Activated CD4-positive, CD25-positive, alpha-beta regulatory T cell treated with anti-CD3 and anti-CD28 coated beads, Interleukin-2, amount 50 U/mL, for 24 hours (primary cell): ENCODE measurements around the gene AVP.
"Not testable (repeated sequence)": the region's sequence is repeated elsewhere in the genome, so short reads cannot be mapped to it uniquely, and the experiment has no call there.

Experiments used
- ATAC-seq, 2 donors: fragments of 150-1000 bp; cut with Tn5 transposase; one replicate each; pipeline ENCODE4 v1.10.0; 2021; ENCODE audit warnings: mild to moderate bottlenecking in 1 of 2, moderate library complexity in 1 of 2

Gene AVP

DNA sequence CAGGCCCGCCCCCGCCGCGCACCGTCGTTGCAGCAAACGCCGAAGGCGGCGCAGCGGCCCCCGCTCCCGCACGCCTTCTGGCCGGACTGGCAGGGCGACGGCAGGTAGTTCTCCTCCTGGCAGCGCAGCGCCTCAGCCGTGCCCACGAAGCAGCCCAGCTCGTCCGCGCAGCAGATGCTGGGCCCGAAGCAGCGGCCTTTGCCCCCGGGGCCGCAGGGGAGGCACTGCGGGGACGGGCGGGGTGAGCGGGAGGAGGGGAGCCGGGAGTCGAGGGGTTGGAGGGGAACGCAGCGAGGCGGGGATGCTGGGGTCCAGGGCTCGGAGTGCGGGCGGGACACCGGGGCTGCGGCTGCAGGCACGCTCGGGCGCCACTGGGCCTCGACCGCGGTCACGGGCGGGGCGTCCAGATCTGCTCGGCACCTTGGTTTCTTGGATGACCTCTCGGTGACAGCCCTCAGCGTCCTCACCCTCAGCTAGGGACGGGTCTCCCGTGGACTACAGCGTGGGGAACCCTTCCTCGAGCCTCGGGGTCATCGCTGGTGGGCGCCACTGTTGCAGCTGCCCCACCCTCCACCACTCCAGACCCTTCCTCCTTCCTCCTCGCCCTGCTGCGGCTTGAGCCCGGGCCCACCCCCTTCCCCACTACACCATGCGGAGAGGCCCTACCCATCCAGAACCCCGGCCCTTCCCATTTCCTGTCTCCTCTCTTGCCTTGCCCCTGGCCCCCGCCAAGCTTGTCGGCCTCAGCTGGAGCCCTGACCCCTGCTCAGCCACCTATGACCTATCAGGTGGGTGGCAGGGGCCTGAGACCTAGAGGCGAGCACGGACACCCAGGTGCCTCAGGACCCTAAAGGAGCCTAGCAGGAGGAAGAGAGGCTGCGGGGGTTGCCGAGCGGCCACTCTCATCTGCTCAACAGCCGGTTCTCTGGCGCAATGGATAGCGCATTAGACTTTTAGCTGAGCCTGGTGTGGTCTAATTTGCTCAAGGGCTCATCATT lies 1.3 kb downstream of the AVP start:
- ATAC-seq = peak; percentile 18 to 42

DNA sequence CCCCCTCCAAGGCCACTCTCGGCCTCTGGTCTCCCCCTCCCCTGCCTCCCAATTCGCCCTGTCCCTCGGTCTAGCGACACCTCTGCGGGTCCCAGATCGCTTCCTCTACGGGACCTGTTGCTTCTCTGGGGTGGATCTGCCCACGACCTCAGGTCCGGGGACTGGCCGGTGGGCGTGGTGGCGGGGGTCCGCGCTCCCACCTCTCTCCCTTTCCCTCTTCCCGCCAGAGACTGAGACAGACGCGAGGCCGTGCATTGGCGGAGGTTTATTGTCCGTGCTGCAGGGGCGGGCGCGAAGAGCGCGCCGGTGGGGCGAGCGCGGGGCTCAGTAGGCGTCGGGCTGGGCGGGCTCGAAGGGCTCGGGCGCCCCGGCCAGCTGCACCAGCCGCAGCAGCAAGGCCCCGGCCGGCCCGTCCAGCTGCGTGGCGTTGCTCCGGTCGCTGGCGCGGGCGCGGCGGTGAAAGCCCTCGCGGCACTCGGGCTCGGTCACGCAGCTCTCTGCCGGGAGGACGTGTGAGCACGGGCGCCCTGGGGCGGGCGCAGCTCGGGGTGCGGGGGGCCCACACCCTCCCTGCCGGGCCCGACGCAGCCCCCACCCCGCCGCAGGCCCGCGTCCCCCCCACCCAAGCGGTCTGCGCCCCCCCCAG lies 2.1 kb downstream of the AVP start:
- ATAC-seq = peak; percentile 36 to 53

DNA sequence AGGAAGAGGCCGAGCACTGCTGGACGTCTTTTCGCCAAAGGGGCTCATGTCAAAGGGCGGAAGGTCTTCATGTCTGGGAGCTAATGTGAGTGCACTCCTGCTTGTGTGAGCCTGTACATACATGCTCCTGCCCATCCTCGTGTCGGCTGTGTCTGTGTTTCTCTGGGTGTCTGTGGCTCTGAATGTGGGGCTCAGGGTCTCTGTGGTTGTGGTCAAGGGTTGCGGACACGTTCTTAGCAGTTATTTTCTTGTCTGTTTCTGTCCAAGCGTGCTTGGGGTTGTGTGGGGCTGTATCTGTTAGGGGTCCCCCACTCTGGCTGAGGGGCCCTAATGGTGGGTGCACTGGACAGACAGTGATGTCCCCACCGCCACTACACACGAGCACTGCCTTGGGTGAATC lies 2.9 kb downstream of the AVP start:
- ATAC-seq = no peak

DNA sequence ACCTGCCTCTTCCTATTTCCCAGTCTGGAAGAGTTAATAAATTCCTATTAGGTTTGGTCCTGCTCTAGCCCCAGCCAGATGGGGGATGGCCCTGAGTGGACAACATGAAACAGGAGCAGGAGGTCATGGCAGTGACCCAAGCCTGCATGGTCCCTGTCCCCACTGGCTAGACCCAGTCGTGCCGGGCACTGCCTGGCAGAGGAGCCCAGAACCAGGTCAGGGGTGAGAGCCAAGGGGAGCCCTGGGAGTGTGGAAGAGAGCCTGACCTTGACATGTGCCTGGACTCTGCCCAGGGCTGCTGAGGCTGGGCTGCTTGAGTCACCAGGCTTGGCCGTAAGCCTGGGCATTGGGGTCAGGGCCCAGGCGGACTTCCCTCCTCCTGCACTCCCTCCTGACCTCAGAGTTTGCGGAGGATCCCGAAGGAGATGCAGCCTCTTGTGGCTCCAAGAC lies 3.6 kb downstream of the AVP start:
- ATAC-seq = no peak

DNA sequence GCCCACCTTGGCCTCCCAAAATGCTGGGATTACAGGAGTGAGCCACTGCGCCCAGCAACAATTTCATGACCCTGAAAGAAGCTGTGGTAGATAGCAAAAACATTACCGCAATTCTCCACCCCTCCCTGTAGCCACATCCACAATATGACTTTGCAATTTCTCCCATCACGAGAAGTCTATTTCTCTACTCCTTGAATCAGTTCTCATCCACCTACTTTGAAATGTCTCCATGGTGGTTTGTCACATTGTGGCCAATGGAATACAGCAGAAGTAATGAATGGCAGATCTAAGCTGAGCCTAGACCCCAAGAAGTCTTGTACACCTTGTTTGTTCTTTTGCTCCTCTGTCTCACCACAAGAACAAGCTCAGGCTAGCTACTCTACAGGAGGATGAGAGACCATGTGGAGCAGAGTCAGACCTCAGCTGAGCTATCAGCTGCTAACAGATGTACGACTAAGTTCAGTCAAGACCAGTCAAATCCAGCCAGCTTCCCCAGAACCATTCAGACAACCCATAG lies 6.8 kb downstream of the AVP start:
- no peak for ATAC-seq

- not testable (repeated sequence) for ATAC-seq
Measured at GRCh38 chr20:3075315-3075714, 9.2 kb downstream of the AVP start.

DNA sequence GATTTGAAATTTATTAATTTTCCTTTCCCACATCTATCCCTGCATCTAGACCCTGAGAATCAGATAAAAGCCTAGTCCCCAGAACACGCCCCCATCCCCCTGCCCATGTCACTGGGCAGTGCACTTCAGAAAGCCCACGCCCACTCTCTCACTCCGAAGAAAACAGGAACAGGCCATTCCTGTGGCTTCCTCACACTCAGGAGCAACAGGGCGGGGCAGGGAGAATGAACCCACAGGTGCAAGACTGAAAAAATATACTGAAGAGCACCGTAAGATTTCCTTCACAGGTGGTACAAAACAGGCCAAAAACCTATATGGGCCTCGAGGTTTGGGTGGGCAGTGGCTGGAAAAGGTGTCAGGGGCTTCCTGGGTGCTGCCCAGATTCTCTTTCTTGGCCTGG lies 9.7 kb downstream of the AVP start:
- ATAC-seq = no peak

DNA sequence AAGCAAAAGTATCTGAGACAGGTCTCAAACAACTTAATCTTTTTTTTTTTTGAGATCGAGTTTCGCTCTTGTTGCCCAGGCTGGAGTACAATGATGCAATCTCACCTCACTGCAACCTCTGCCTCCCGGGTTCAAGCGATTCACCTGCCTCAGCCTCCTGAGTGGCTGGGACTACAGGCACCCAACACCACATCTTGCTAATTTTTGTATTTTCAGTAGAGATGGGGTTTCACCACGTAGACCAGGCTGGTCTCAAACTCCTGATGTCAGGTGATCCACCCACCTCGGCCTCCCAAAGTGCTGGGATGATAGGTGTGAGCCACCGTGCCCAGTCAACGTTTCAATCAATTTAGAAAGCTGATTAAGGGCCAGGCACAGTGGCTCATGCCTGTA lies 11.3 kb downstream of the AVP start:
- ATAC-seq = not testable (repeated sequence)

DNA sequence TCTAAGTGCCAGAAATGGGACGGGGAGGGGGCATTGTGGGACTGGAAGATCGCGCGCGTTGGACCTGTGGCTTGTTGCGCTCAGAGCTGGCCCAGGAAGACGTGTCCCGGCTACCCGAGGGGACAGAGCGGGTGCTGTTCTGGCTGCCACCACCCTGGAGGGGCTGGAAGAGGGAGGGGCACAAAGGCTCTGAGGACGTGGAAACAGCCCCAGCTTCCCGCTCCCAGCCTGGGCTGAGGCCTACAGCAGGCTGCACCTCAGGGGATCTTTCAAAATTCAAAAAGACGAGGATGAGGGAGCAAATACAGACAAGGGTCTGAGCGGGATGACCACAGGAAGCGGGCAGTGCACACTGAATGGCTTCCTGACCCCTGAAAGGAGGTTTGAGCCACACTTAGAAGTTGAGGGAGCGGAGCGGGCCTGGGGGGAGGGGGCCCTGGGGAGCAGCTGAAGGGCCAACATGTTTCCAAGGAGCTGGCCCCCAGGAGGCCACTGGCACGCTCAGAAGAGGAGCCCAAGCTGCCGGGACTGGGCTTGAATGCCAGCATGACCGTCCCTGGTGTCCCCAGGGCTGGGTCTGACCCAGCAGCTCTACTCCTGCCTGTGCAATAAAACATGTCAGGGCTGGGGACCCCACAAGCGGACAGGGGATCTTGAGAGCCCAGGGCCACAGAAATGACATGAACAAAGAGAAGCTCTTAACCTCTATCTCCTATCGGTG lies 11.8 kb downstream of the AVP start:
- no peak for ATAC-seq

GRCh38 chr20:3071610-3072529 lies 12.7 kb downstream of the AVP start, which contains the start of gene OXT:
Gene OXT, plus strand, starts transcription at chr20:3071620. Its CDS starts 36 bp downstream, at chr20:3071656.
- ATAC-seq = peak; percentile 78 to 79

- ATAC-seq = no peak
Measured at GRCh38 chr20:3071266-3071609, 13.3 kb downstream of the AVP start.

- no peak for ATAC-seq
Measured at GRCh38 chr20:3070725-3071124, 13.8 kb downstream of the AVP start.

DNA sequence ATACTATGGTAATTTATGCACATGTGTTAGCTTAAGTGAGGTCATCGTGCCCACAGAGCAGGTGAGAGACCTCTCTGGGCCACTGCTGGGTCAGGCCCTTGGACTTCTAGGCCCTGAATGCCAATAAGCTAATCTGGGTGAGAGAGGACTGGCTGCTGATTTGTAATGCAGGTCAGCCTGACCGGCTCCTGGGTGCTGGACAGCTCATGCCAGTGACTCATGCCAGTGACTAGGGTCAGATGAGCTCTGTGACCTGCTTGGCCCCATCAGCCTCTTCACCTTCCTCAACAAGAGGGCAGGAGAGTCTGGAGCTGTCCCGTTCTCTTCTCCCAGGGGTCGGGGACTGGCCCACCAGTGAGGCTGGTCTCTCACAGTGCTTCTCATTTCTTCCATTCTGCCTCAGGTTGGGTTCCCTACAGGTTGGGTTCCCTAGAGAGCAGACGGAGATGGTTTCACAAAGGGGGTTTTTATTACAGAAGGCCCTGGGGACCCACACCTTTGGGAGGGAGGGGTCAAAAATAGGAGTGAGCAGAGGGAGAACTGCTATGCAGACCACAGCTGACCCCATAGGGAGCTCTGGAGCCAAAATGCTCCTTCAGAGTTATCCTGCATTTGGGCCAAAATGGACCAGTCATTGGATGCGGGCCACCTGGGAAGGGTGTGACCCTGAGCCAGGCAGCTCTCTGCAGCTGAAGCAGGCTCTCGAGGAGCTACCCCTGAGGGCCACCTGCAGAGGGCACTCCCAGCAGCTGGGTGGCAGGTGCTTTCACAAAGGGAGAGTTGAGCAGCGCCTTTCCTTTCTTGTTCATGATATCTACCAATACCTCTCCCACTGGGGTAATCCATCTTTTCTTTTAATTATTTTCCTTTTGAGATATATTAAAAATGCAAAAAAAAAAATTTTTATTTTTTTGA lies 15.3 kb downstream of the AVP start:
- ATAC-seq = no peak

GRCh38 chr20:3068075-3068474 lies 16.4 kb downstream of the AVP start:
- ATAC-seq = no peak

DNA sequence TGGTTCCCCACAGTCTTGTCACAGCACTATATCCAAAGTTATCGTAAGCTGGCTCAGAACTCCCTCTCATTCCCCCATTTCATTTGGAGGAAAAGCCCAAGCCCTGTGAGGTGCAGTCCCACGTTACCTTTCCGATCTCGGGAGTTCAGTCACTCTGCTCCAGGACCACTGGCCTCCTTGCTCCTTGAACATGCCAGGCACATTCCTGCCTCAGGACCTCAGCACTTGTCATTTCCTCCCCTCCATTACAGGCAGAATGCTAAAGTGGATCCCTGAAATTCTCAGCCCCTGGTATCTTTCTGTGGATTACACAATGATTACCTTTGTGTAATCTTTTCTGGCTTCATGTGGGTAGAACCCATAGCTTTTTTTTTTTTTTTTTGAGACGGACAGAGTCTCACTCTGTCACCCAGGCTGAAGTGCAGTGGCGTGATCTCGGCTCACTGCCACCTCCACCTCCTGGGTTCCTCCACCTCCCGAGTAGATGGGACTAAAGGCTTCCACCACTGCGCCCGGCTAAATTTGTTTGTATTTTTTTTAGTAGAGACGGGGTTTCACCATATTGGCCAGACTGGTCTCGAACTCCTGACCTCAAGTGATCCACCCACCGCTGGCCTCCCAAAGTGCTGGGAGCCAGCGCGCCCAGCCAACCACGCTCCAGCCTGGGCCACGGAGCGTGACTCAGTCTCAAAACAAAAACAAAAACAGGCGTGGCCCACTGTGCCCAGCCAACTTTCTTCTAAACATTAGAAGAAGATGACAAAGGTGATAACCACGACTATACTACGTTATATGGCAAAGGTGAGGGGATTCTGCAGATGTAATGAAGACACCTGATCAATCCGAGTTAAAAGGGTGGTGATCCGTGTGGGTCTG lies 17.1 kb downstream of the AVP start:
- ATAC-seq = no peak

- ATAC-seq = not testable (repeated sequence)
Measured at GRCh38 chr20:3064119-3064518, 20.4 kb downstream of the AVP start.

DNA sequence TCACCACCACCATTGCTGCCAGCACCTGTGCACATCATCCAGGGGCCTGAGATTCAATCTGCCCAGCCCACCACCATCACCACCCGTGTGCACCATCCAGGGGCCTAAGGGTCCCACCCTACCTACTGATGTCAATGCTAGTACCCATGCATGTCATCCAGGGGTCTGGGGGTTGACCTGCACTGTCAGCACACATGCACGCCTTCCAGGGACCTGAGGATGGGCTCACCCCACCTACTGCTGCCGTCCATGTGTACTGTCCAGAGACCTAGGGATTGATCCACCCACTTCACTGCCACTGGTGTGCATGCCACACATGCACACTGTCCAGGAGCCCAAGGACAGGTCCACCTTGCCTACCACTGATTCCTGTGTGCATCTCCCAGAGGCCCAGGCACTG lies 25.0 kb downstream of the AVP start:
- no peak for ATAC-seq

DNA sequence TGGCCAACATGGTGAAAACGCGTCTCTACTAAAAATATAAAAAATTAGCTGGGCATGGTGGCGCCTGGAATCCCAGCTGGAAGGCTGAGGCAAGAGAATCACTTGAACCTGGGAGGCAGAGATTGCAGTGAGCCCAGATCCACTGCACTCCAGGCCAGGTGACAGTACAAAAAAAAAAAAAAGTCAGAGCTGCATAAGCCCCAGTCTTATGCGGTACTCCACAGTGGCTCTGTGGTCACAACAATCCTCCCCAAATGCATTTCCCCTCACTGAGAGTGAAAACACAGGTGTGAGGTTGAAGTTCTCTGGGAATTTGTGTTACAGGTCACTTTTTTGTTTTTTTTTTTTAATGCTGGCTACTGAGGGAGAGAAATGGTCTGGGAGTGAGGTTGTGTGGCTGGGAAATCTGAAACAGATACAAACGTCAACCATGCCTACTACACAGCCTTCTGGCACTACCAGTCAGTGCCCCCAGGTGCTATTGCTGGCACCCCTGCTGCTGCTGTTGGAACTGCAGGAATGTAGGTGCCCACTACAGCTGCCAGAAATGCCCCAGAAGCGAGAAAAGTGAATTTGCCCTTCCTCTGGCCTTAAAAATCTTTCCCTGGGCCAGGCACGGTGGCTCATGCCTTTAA lies 33.0 kb downstream of the AVP start:
- ATAC-seq = no peak
